GM21423 (cell line): ENCODE measurements around the gene FBLN2.

Experiments
- ATAC-seq: cut with Tn5 transposase; IDR thresholded peaks from one replicate; pipeline ENCODE4 v1.9.1; 2021; ENCODE audit warnings: mild to moderate bottlenecking, moderate library complexity; ENCODE audit not compliant: unreplicated experiment

FBLN2 gene

DNA sequence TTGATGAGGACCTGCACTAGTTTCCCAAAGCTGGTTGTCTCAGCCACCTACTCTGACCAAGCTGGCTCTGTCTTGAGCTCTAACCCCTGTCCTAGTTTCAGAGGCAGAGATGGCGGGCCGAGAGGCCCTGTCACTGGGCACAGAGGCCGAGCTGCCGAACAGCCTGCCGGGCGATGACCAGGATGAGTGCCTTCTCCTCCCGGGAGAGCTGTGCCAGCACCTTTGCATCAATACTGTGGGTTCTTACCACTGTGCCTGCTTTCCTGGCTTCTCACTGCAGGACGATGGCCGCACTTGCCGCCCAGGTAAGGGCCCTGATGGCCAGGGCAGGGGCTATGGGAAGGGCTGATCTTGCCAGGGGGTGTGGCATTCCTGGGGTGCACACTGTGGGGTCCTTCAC lies 69.1 kb downstream of the FBLN2 start:
- ATAC-seq, result no peak

DNA sequence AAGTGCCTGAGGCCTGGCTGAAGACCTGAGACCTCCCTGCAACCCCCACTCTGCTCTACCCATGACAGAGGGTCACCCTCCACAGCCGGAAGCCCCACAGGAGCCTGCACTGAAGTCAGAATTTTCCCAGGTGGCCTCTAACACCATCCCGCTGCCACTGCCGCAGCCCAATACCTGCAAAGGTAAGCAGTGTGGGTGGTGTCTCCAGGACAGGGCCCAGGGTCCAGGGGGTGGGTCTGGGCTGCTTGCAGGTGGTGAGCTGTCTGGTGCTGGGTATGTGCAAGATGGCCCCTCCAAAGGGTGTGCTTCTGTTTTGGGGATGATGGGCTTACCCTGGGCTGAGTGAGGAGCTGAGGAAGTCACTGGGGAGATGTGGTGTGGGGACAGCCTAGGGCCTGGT lies 69.9 kb downstream of the FBLN2 start:
- ATAC-seq, result no peak

DNA sequence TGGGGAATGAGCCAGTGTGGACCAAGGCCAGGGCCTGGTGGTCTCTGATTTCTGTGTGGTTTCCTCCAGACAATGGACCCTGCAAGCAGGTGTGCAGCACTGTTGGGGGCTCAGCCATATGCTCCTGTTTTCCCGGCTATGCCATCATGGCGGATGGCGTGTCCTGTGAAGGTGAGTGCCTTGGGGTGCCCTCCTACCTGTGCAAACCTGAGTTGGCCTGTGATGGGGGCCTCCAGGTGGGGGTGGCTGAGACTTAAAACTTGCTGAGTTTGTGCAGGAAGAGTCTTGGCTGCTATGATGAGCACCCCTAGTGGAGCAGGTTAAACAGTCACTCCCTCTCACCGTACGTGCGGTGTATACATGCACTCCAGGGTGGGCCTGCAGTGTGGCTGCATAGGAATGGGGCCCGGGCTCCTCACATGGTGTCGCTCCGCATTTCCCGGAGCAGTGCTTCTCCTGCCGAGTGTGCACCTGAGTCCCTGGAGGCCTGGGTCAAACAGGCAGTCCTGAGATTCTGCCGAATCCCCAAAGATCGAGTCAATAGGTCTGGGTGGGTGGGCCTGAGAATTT lies 70.8 kb downstream of the FBLN2 start:
- no peak for ATAC-seq

DNA sequence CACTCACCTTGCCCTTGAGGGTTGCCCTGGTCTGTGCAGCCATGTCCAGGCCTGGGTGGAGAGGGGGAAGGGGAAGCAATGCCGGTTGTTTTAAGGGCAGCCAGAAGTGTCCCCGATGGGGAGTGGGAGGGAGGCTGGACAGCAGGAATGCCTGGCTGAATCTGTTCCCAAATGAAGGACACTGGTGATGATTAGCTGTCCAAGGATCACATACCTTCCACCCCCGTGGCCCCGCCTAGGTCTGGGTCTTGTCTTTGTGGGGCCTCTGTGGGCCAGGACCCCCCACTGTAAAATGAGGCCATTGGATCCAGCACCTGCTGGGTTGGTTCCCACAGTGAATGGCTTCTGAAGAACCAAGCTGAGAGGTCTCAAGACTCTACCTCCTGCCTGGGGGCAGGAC lies 71.4 kb downstream of the FBLN2 start:
- ATAC-seq, result no peak

DNA sequence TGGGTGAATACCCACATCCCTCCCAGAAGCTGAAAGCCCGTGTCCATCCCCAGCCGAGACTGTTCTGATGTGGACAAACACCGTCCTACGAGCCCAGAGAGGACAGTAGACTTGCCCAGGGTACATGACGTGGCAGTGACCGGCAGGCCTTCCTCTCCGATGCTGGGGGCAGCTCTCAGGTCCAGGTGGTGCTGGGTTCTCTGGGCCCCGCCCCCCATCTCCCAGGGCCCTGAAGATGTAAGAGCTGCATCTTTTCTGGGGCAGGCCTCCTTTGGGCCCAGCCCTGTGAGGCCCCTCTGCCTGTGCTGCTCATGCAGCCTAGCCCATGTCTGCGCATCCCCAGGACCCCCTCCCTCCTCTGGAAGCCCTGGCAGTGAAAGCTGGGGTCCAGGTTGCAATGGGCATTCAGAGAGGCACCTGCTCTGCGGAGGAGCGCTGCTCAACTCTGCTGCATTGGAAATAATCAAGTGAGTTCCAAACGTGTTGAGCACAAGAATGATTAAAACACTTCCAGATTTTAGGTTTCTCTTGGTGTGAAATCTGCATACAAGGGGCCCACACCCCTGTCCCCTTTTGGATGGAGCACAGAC lies 71.9 kb downstream of the FBLN2 start:
- ATAC-seq, result no peak

- no peak for ATAC-seq
Observed at GRCh38 chr3:13621381-13622221, 72.7 kb downstream of the FBLN2 start.

DNA sequence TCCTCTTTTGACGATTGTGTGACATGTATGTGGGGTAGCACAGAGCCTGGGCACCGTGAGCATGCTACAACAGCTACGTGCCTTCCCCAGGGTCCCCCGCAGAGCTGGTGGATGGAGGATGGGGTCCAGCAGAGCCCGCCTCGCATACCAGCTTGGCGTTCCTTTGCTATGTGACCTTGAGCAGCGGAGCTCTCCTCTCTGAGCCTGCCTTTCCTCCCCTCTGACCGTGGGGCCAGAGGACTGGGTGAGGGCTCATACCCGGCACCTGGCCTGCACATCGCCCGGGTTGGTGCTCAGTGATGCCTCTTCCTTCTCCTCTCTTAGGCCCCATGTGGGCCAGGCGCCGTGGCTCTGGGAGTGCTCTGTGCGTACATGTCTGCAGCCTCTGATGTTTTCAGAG lies 73.4 kb downstream of the FBLN2 start:
- ATAC-seq, result no peak

DNA sequence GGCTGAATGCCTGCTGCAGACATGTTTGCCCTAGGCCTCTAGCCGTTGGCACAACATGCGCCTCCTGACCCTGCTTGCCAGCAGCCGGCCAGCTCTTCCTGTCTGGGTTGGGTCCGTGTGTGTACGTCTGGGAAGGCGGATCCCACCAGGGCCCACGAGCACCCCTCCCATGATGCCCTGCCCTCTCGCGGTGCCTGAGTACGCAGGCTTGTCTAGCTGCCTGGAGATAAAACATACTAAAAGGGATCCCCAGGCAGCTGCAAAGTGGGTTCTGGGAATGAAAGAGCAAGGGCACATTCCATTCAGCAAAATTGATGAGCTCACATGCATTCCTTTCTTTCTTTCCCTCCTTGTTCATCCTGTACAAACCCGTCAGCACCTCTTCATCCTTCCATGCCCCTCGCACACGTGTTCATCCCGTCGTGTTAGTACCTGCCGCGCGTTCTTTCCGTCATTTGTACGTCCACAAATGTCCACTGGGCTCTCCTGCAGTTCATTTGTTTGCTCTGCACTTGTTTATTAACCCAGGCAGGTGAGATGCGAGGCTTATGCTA lies 74.3 kb downstream of the FBLN2 start:
- ATAC-seq, result no peak

GRCh38 chr3:13624021-13624420 lies 75.1 kb downstream of the FBLN2 start:
- ATAC-seq, result no peak

GRCh38 chr3:13624671-13625125 lies 75.8 kb downstream of the FBLN2 start:
- ATAC-seq, result no peak

DNA sequence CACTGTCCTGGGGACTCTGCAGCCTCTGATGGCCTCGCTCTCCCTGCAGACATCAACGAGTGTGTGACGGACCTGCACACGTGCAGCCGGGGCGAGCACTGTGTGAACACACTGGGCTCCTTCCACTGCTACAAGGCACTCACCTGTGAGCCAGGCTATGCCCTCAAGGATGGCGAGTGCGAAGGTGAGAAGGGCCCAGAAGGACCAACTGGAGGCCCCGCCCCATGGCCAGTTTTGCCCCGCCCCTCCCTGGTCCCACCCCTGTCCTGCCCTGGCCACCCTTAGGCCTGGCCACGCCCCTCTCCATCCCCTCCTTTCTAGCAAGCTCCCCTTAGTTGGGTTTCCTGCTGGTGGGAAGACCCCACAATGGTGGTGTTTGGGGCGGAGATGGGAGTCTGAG lies 77.5 kb downstream of the FBLN2 start:
- ATAC-seq, result no peak

DNA sequence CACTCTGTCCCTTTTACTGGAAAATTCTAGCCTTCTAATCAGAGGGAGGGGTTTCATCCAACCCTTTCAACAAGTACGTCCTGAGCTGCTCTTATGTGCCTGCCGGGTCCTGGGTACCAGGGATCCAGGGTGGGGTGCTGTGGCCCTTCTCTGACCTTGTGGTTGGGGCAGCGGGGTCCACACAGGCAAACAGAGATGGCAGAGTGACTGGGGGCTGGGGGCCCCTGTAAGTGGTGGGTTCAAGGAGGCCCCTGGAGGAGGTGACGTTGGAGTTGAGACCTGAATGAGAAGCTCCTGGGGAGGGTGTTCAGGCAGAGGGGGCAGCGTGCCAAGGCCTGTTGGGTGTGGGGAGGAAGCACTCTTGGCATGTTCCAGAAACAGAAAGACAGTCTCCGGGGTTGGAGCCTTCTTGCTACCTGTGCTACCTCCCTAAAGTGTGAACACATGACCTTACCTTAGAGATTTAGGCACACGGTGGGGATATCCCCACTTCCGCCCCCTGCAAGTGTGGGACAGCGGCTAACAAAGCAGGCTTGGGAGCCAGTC lies 78.1 kb downstream of the FBLN2 start:
- no peak for ATAC-seq

- ATAC-seq, result no peak
Observed at GRCh38 chr3:13627681-13628080, 78.8 kb downstream of the FBLN2 start.

- ATAC-seq, result no peak
Observed at GRCh38 chr3:13628432-13628831, 79.5 kb downstream of the FBLN2 start.

GRCh38 chr3:13628841-13629551 lies 80.1 kb downstream of the FBLN2 start:
- ATAC-seq, result no peak

DNA sequence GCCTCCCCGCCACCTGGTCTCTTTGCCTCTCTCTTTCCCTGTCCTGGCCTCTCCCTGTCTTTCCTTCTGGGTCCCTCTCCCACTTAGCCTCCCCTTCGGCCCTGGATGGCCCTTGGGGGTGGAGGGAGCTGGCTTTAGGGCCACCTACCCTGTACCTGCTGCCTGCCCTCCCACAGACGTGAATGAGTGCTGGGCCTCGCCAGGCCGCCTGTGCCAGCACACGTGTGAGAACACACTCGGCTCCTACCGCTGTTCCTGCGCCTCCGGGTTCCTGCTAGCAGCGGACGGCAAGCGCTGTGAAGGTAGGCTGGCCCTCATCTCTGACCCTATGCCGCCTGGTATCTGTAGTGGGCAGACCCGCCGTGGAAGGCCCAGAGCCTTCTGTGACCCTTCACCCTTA lies 80.7 kb downstream of the FBLN2 start:
- no peak for ATAC-seq

DNA sequence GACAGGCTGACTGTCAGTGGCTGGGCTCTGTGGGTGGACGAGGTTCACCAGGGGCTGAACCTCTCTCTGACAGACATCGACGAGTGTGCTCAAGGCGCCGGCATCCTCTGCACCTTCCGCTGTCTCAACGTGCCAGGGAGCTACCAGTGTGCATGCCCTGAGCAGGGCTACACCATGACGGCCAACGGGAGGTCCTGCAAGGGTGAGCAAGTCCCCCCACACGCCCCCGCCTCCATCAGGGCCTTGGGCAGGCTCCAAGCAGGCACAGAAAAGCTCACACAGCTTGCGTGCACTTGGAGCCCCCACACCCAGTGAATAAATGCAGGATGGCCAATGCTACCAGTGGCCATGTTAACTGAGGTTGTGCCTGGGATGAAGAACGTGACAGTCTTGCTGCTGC lies 82.3 kb downstream of the FBLN2 start:
- ATAC-seq, result no peak

DNA sequence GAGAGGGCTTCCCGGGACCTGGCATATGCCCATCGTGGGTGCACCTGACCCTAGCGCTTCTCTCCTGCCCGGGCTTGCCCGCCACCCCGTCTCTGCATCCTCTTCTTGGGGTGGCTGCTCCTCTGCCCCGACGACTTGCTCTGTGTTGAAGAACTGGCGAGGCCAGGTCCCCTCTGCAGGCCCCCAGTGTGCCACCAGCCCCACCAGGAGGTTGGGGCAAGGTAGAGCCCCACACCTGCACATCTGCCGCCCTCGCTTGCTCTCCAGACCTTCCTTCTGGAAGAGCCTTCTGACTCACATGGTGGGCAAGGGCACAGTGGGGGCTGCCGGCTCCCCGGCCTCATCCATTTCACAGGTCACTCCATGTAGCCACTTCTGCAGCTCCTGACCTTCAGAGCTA lies 84.3 kb downstream of the FBLN2 start:
- ATAC-seq, result no peak

DNA sequence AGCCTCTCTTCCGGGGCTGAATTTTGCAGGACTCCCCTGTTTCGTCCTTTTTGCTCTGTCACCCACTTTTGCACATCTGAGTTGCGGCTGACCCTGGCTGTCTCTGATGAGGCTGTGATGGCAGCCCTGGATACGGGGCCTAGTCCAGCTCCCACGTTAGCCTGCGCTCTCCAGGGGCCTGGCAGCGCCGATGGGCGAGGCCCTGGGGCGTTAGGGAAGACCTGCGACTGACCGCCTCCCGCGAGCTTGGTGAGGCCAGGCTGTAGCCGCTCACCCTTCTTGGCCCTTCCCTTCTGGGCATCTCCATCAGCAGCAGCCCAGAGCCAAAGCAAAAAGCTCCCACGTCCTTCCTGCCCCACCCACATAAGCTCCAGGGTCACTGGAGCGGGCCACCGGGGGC lies 85.2 kb downstream of the FBLN2 start:
- ATAC-seq, result no peak

- ATAC-seq, result no peak
Observed at GRCh38 chr3:13634615-13635014, 85.7 kb downstream of the FBLN2 start.

DNA sequence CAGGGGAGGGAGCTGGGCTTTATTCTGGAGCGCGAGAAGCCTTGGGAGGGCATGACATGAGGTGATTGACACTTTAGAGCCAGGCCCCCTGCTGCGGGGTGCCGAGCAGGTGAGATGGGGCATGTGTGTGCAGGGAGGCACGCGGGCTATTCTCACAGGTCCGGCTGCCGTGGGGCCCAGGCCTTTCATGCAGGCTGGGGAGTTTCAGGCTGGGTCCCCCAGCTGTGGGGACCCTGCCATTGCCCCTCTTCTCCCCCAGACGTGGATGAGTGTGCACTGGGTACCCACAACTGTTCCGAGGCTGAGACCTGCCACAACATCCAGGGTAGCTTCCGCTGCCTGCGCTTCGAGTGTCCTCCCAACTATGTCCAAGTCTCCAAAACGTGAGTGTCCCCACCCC lies 87.3 kb downstream of the FBLN2 start:
- ATAC-seq, result no peak
